HuH-7.5 (cell line): ENCODE data around the gene DISP2.

ENCODE experiments used
- DNase-seq: peaks from one replicate; pipeline ENCODE4 v3.0.0; 2011; ENCODE audit warnings: low spot score

Gene DISP2, protein sequence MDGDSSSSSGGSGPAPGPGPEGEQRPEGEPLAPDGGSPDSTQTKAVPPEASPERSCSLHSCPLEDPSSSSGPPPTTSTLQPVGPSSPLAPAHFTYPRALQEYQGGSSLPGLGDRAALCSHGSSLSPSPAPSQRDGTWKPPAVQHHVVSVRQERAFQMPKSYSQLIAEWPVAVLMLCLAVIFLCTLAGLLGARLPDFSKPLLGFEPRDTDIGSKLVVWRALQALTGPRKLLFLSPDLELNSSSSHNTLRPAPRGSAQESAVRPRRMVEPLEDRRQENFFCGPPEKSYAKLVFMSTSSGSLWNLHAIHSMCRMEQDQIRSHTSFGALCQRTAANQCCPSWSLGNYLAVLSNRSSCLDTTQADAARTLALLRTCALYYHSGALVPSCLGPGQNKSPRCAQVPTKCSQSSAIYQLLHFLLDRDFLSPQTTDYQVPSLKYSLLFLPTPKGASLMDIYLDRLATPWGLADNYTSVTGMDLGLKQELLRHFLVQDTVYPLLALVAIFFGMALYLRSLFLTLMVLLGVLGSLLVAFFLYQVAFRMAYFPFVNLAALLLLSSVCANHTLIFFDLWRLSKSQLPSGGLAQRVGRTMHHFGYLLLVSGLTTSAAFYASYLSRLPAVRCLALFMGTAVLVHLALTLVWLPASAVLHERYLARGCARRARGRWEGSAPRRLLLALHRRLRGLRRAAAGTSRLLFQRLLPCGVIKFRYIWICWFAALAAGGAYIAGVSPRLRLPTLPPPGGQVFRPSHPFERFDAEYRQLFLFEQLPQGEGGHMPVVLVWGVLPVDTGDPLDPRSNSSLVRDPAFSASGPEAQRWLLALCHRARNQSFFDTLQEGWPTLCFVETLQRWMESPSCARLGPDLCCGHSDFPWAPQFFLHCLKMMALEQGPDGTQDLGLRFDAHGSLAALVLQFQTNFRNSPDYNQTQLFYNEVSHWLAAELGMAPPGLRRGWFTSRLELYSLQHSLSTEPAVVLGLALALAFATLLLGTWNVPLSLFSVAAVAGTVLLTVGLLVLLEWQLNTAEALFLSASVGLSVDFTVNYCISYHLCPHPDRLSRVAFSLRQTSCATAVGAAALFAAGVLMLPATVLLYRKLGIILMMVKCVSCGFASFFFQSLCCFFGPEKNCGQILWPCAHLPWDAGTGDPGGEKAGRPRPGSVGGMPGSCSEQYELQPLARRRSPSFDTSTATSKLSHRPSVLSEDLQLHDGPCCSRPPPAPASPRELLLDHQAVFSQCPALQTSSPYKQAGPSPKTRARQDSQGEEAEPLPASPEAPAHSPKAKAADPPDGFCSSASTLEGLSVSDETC (N-terminal part only)

GRCh38 chr15:40357723-40358470 is at the start of gene DISP2:
TSS of gene DISP2 (plus strand) at chr15:40358219. CDS start at chr15:40358322, 103 bp downstream.
- peak; percentile 98 for DNase-seq

- no peak for DNase-seq
Measured at GRCh38 chr15:40309344-40309862, 48.6 kb upstream of the DISP2 start.

GRCh38 chr15:40310001-40310959 is 47.7 kb upstream of the DISP2 start:
- DNase-seq: peak; percentile 56

GRCh38 chr15:40310993-40311392 is 47.0 kb upstream of the DISP2 start:
- DNase-seq: no peak

- no peak for DNase-seq
Measured at GRCh38 chr15:40312370-40313158, 45.5 kb upstream of the DISP2 start.

- no peak for DNase-seq
Measured at GRCh38 chr15:40313531-40314398, 44.3 kb upstream of the DISP2 start.

DNA sequence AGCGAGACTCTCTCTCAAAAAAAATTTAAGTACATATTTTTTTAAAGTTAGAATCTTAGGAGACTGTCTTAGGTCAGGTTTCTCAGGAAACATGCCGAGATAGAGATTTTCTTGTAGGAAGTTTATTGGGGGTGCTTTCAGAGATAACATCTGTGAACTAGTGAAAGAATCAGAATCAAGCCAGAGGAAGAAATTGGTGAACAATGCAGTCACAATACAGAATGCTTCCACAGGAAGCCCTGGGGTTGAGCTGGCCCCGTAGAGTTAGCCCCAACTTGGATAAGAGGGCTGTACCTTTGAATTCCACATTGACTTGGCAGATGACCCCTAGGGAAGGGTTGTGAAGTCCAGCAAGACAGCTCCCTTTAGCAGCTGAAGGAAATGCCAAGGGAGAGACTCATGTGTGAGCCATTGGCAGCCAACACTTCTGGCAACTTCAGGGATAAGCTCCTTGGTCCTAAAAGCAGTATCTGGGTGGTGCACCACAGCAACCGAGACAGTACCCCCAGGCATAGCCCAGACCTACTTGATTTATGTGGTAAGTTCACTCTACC is 43.2 kb upstream of the DISP2 start:
- no peak for DNase-seq

DNA sequence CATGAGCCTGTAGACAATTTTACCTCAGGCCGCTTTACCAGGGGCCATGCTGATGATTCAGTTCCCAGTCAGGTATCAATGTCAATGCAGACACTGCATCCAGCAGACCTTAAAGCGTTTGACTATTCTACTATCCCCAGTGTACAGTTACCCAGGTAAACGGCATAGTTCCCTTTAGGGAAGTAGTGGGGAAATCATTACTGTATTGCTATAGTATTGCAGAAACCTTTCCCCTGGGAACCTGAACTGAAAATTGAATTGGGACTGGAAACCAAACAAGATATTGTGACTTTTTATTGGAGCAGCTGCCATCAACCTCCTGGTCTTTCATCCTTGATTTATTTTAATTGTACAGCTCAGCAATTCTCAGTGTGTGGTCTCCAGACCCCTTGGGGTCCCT is 41.1 kb upstream of the DISP2 start:
- DNase-seq: no peak

DNA sequence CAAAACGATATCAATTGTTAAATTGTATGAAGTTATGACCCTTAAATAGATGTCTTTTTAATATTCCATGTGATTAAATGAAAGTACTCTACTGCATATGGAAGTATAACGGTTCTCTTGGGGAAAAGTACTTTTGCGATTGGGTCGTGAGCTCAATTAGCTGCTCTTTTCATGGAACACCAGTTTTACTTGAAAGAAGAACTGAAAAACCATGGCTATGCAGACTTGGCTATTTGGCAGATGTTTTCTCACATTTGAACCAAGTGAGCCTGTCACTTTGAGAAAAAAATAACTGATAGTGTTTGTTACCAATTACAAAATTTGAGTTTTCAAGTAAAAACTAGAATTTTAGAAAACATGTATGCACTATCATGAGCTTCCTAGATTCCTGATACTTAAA is 40.4 kb upstream of the DISP2 start:
- DNase-seq: no peak

GRCh38 chr15:40320409-40320808 is 37.6 kb upstream of the DISP2 start:
- no peak for DNase-seq

GRCh38 chr15:40320931-40321371 is 37.1 kb upstream of the DISP2 start:
- peak; percentile 73 for DNase-seq

DNA sequence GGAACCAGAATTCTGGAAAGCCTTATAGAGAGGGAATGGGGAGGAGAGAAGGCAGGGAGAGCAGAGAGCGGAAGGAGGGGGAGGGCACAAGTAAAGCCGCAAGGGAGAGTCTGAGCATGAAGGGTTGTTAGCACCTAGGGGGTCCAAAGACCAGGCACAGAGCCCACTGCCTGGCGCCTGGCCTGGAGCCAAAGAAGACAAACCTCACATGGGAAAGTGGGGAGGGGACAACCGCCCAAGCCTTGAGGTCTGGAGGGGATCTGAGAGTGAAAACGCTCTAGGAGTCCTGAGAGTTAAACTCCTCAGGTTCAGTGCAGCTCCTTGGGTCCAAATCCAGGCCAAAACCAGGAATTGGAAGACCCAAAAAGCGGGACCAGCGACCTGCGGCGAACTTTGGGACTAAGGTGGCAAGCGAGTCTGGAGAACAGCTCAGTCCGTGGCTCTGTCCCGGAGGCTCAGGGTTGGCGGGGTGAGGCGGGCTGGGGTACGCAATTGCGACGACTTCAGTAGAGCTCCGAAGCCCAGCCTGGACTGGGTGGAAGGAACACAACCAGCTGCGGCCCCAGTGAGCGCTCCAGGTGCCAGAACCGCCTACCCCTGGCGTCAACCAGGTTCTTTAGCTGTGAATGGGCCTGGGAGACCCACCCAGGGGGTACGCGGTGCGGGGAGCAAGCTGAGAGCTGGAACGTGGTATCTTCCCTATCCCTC is 35.3 kb upstream of the DISP2 start:
- no peak for DNase-seq

GRCh38 chr15:40323239-40323952 is 34.6 kb upstream of the DISP2 start, which contains the start of gene INAFM2:
TSS of gene INAFM2 (plus strand) at chr15:40323692. CDS start at chr15:40324056, 364 bp downstream.
- peak; percentile 89 for DNase-seq

DNA sequence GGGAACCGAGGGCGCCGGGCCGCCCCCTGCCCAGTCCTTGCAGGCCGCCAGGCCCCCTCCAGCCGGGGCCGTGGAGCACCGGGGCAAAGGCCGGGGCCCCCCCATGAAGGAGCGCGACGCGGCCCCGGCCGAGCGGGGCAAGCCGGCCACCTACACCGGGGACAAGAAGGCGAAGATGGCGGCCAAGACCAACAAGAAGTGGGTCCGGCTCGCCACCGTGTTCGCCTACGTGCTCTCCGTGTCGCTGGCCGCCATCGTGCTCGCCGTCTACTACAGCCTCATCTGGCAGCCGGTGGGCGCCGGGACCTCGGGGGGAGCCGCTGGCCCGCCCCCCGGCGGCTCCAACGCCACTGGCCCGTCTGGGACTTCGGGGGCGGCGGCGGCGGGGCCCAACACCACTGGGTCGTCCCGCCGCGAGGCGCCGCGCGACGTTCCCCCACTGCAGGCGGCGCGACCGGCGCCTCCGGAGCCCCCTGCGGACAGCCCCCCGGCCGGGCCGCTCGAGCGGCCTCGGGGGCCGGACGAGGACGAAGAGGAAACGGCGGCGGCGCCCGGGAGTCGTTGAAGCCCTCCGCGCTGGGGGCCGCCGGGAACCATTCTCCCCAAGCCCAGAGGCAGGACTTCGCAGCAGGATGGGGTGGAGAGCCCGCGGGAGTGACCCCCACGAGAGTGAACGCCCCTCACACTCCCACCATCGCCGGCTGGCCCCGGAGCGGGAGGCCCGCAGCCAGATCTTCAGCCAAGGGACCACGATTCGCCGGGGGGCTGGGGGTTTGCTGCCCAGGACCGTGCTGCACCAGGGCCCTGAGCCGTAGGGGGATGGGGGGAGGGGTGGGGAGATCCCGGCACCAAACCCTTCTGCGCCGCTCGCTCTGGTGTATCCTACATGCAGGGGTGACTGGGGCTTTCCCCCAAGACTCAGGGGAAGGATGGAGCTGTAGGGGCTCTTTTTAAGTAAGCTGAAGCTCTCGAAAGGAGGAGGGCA is 33.8 kb upstream of the DISP2 start:
- DNase-seq: peak; percentile 46

DNA sequence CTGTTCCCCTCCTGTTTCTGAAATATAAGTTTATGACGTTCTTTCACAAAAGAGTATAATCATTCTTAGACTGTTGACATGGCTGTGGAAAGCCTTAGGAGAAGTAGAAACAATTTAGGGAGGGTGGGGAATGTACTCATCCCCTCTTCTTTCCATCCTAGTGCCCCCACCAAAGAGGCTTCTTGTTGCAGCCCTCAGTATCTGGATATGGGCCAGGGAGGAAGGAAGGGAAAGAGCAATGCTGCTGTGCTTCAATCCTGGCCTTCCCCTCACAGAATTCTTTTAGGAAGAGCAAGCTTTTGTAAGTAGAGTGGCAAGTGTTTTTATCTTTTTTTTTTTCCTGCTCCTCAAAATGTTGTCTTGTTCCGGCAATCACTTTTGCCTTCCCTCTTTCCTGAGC is 32.8 kb upstream of the DISP2 start:
- no peak for DNase-seq
